Measurements from ENCODE around the gene WDR44.
"Not testable (repeated sequence)": the region's sequence is repeated elsewhere in the genome, so short reads cannot be mapped to it uniquely, and the experiment has no call there.

WDR44 gene

GRCh38 chrX:118364261-118364660 is 18.4 kb downstream of the WDR44 start:
- DNase-seq, result no peak

GRCh38 chrX:118367338-118367737 is 21.4 kb downstream of the WDR44 start:
- no peak for DNase-seq

- DNase-seq, result no peak
Observed at GRCh38 chrX:118368398-118368797, 22.5 kb downstream of the WDR44 start.

- DNase-seq, result no peak
Observed at GRCh38 chrX:118370921-118371624, 25.2 kb downstream of the WDR44 start.

GRCh38 chrX:118373538-118373937 is 27.6 kb downstream of the WDR44 start:
- DNase-seq, result no peak

GRCh38 chrX:118383120-118383519 is 37.2 kb downstream of the WDR44 start:
- no peak for DNase-seq

GRCh38 chrX:118392716-118393115 is 46.8 kb downstream of the WDR44 start:
- no peak for DNase-seq

- no peak for DNase-seq
Observed at GRCh38 chrX:118396113-118396512, 50.2 kb downstream of the WDR44 start.

- DNase-seq, result no peak
Observed at GRCh38 chrX:118418811-118419251, 72.9 kb downstream of the WDR44 start.

- DNase-seq, result no peak
Observed at GRCh38 chrX:118420462-118420861, 74.6 kb downstream of the WDR44 start.

- DNase-seq, result peak; percentile 20
Observed at GRCh38 chrX:118423558-118423957, 77.7 kb downstream of the WDR44 start.

GRCh38 chrX:118432799-118433198 is 86.9 kb downstream of the WDR44 start:
- DNase-seq, result no peak

GRCh38 chrX:118437283-118437682 is 91.4 kb downstream of the WDR44 start:
- DNase-seq, result no peak

GRCh38 chrX:118448273-118448783 is 102.4 kb downstream of the WDR44 start:
- no peak for DNase-seq

GRCh38 chrX:118455013-118455412 is 109.1 kb downstream of the WDR44 start:
- no peak for DNase-seq

GRCh38 chrX:118459494-118459893 is 113.6 kb downstream of the WDR44 start:
- no peak for DNase-seq

- DNase-seq, result no peak
Observed at GRCh38 chrX:118464501-118464900, 118.6 kb downstream of the WDR44 start.

GRCh38 chrX:118468122-118468521 is 122.2 kb downstream of the WDR44 start:
- no peak for DNase-seq

GRCh38 chrX:118470721-118471347 is 124.9 kb downstream of the WDR44 start:
- not testable (repeated sequence) for DNase-seq

GRCh38 chrX:118474586-118474985 is 128.7 kb downstream of the WDR44 start:
- DNase-seq, result no peak

GRCh38 chrX:118475903-118476302 is 130.0 kb downstream of the WDR44 start:
- no peak for DNase-seq

GRCh38 chrX:118480172-118480571 is 134.3 kb downstream of the WDR44 start:
- no peak for DNase-seq

GRCh38 chrX:118482384-118482783 is 136.5 kb downstream of the WDR44 start:
- not testable (repeated sequence) for DNase-seq

GRCh38 chrX:118484216-118484903 is 138.5 kb downstream of the WDR44 start:
- no peak for DNase-seq

All from stimulated activated CD4-positive, alpha-beta T cell treated with anti-CD3 and anti-CD28 coated beads, Interleukin-1b, Interleukin-23, amount 100 ng/mL, for 48 hours (primary cell).